NCI-H1694 (cell line): ENCODE measurements around the gene LRTM1.

ENCODE experiments used
- DNase-seq: peaks from one replicate; lab custom pipeline; 2025; lab: John Stamatoyannopoulos, UW

LRTM1 gene

GRCh38 chr3:54928046-54928770 is at the start of gene LRTM1:
Gene LRTM1 (minus strand): TSS chr3:54928059. CDS start chr3:54927911, 148 bp downstream.
- DNase-seq: no peak

DNA sequence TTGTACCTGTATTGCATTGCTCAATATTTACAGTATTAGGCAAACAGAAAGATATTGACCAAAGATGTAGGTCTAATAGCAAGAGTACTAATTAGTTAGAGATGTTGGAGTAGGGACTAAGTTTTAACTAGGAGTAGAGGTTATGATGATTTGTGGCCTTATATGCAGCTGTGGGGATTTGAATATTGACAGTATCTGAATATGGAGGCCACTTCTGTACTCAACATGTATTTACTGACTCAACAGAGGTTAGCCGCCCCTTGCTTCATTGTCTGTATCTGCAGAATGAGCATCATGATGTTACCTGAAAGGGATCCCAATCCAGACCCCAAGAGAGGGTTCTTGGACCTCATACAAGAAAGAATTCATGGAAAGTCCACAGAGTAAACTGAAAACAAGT is 49.6 kb upstream of the LRTM1 start:
- DNase-seq: no peak

DNA sequence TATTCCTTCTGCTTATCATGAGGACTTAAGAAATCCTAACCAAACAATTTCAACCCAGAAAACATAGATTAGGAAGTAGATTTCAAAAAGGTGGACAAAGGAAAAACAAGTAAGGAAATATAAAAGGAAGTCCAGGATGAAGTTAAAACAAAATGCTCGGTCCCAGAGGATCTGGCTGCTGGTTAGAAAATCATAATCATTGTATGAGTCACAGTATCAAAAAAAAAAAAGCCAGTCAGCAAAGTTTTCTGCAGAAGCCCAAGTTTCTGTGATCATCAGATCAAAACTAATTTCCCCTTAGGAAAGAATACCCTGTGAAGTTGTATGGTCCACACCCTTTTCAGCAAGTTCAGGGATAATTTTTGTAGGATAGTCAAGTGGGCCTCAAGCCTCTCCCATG is 43.0 kb upstream of the LRTM1 start:
- no peak for DNase-seq

DNA sequence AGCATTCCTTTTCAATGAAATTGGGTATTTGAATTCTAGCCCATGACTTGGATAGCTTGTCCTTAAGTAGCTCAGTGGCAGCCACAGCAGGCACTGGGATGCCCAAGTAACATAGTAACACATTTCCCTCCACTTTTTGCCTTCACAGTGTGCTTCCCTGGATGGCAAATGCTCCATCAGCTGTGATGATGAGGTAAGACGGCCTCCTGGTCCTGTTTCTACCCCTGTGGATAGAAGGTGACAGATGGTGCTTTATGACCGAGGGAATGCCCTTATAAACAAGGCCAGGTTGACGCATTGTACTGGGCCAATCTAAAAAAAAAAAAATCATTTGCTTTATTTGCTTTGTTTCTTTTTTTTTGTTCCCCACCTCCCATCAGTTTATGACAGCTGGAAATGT is 41.8 kb upstream of the LRTM1 start:
- DNase-seq: peak; percentile 8

DNA sequence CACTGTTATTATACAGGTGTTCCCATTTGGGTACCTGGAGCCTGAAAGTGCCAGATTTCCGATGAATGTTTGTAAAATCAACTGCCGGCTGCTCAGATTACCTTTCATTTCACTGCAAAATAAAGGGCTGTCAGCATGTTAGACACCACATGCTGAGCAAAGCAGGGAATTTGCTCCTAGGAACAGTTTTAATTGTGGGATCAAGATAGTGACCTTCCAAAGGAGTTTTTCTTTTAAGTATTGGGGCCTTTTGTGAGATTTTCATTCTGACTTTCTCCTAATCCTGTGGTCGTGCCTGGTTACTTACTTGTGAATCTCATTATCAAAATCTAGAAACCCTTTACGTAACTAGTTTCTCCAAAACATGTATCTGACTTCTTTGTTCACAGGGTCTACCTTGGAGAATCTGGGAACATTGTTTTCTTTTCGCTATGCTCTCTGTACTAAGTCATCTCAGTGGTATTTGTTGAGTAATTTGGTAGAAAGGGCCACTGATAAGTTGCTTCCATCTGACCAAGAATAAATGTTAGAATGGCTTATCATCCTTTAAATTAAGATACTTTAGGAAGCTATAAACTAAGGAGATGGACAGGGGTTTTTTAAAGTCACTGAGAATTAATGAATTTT is 40.8 kb upstream of the LRTM1 start:
- no peak for DNase-seq

DNA sequence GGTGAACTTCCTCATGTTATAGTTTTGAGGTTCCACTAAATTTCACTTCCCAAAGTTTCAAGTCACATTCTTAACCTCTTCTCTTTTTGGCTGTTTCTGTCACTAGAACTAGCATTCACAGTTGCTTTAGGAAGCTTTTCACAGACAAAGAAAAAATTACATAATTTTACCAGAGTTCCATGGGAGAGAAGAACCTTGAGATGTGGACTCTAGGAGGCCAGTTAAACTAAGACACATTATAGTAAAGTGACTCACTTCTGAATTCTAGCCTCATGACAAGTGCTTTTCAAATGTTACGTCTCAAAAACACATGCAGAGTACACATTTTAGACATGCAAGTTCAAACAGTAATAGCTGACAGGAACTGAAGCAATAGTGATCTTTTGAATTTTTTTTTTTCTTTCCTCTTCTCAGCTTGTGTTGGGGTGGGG is 39.9 kb upstream of the LRTM1 start:
- DNase-seq: no peak

- no peak for DNase-seq
Observed at GRCh38 chr3:54966979-54967378, 39.1 kb upstream of the LRTM1 start.

- no peak for DNase-seq
Observed at GRCh38 chr3:54965746-54966145, 37.9 kb upstream of the LRTM1 start.

GRCh38 chr3:54964081-54964480 is 36.2 kb upstream of the LRTM1 start:
- no peak for DNase-seq

DNA sequence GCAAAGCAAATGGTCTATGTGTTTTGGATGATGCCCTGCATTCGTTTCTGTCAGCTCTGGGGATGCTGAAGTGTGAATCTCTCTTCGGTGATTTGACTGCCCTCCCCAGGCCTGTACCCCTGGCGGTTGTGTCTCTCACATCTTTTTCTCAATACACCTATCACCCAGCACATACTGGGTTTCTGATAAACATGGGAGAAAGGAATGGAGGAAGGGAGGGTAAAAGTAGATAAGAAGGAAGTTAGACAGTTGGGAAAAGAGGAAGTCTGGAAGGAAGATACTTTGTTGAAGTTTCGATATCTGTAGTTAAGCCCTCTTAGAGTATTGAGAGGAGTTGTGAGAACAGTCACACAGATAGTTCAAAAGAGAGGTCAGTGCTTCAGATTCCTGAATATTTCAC is 35.8 kb upstream of the LRTM1 start:
- DNase-seq: no peak

- no peak for DNase-seq
Observed at GRCh38 chr3:54962200-54962599, 34.3 kb upstream of the LRTM1 start.

DNA sequence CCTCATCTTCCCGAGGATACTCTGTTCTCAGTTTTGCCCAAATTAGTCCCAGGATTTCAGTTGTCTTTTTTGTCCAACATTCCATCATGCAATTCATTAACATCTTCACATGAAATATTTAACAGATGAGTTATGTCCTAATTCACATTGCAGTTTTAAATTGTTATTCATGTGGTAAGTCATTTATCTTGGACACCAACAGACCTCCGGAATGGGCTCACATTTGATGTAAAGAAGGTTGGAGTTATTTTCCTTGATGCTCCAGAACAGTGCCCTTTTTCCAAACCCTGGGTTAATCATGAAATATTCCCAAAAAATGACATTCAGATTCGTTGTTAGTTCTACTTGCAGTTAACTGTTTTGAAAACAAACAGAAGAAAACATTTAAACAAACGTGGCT is 32.8 kb upstream of the LRTM1 start:
- no peak for DNase-seq

DNA sequence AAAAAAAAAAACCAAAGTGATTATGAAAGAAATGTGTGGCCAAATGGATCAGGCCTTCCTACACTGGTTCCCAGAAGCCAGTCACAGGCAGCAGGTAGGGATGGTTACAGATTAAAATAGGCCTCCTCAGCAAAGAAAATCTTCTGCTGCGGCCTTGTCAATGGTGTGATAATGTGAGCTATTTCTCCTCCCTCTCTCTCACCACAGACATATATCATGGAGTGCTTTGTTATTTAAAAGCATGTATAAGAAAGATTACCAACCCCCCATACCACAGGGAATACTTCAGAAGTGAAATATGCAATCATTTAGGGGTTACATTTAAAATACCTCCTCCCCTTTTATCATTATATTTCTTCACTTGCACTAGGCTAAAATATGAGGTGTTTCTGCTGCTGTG is 32.2 kb upstream of the LRTM1 start:
- no peak for DNase-seq

GRCh38 chr3:54957711-54958110 is 29.9 kb upstream of the LRTM1 start:
- DNase-seq: no peak

GRCh38 chr3:54955941-54956340 is 28.1 kb upstream of the LRTM1 start:
- no peak for DNase-seq

DNA sequence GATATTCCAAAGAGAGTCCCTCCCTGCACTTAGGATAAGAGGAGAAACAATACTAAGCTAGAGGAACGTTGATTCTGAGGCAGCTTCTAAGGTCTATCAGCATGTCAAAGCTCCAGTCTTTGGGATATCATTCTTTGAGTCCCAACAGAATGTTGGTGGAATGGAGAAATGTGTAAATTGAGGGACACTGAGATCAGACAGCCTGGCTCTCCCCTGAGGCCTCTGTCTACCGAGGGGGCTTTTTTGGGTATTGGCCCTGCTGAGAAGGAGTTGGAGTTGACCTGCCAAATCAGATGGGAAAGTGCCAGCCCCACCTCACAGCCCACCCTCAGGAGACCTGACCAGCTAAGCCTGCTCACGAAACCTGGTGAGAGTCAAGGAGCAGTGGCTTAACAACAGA is 27.6 kb upstream of the LRTM1 start:
- DNase-seq: no peak

DNA sequence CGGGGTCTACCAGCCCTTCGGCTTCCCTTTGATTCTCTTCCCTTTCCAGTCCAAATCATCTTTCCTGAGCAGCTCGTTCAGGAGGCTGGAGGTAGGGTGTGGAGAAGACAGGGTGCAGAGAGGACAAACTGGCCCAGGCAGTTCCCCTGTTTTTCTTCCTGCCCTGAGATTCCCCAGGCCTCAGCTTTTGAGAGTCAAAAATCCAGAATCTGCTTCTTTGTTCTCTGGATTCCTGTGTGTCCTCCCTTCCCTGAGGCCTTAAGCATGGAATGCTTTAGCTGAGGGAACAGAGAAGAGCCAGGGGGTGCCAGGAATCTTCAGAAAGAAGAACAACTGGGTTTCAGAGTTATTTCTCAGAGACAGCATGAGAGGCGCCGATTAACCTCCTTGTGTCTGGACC is 26.7 kb upstream of the LRTM1 start:
- no peak for DNase-seq

DNA sequence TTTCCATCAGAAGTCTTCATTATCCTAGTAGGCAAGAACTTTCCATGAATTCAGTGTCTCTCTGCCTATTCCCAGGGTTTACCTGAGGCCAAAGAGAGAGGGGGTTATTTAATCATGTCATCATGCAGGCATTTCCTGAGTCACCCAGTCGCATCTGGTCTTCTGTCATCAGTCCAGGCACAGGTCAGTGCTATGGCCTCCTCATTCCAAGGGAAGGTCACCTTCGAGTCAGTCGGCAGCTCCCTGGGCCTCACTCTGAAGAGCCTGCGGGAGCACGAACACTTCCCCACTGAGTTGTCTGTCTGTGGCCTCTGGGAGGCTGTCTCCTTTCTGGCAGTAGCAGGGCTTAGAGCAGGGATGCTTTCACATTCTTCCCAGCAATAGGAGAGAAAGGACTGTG is 26.2 kb upstream of the LRTM1 start:
- no peak for DNase-seq

GRCh38 chr3:54951405-54951804 is 23.5 kb upstream of the LRTM1 start:
- no peak for DNase-seq

DNA sequence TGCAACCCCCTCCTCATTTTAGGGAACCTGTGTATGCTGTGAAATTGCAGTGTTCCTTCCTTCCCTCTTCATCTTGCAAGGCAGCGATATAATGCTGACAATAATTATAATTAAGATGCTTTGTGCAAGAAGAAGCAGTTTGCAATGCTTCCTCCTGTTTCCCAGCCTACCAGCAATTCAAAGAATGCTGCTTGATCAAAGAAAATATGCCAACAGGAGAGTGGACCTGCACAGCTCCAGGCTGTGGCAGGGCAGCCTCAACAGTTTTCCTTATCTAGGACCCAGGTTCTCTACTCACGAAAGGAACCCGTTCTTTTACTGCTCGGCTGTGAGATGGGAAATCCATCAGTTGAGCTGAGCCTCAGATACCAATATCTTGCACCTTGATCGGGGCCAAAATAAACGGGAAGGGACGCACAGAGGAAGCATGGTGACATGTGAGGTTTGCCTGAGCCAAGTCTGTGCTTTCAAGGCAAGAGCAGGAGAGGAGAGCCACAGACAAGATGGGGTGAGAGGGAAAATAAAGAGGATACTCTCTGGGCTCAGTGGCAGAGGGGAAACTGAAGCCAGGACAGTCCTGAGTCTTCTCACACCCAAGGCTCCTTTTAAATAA is 22.6 kb upstream of the LRTM1 start:
- no peak for DNase-seq

GRCh38 chr3:54949491-54950044 is 21.7 kb upstream of the LRTM1 start:
- DNase-seq: no peak

GRCh38 chr3:54941690-54942362 is 14.0 kb upstream of the LRTM1 start:
- DNase-seq: no peak

DNA sequence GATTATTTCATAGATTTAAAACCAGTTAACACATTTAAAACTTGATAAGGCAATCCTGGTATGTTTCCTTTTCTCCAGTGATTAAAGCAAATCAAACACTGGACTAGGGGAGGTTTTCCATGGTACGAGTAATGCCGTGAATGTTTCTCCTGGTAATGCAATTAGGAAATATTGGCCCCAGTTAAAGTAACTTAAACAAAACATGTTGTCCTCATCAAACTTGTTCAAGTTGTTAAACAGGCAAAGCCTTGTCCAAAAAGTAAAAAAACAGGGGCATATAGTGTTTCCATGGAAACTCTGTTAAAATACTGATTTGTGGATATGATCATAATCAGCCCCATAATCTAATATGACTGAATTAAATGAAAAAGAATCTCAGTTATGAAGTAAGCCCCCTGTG is 13.1 kb upstream of the LRTM1 start:
- no peak for DNase-seq
